GM21619 (cell line): ENCODE results near the gene B4GALNT3.

Experiments used
- ATAC-seq: cut with Tn5 transposase; IDR thresholded peaks from one replicate; pipeline ENCODE4 v1.9.1; 2021; ENCODE audit not compliant: unreplicated experiment

Gene B4GALNT3

DNA sequence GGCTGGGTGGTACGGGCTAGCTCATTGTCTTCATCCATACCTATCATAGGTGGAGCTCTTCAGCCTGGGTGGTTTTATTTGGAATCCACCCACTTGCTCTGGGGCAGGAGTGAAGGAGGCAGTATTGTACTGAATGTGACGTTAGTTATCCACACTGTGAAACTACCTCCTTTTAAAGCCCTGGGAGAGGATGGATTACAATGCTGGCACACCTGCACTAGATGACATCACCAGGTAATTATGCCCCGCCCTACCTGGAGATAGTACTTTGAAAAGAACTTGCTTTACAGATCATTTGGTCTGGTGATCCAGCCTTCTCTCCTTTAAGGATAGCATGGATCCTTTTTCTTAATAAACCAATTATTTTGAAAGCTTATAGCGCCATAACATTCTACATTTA is 78.0 kb downstream of the B4GALNT3 start:
- no peak for ATAC-seq

DNA sequence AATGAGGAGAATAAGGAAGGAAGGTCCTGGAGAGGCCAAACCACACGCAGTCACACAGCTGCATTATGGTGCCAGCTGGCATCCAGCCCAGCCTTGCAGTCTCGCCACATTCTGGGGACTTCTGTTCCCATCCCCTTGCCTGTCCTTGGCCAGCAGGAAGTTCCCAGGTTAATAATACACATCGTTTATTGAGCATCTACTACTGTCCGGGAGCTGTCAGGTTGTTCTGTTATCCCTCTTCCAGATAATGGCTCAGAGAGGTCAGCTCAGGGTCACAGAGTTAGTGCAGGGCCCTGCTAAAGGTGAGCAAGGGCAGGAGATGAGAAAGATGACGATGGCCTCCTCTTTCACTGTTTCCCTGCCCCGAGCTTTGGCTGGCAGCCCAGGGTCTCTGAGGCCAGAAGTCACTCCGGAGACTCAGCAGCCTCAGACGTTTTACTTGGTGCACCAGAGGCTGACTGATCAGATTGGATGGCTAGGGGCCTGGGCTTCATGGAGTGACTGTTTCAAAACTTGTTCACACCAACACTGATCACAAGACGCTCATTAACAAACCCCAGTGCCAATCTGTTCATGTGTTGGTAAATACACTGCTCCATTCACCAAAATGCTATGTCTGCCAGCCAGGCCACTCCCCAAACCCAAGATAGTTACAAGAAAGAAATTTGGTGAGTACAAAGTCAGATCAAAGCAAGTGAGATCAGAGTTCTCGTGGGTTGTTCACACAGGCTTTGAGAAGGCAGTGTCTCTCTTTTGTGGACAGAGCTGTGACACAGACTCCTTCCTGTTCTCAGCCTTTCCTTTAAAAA is 79.2 kb downstream of the B4GALNT3 start:
- no peak for ATAC-seq

GRCh38 chr12:539540-540310 is 80.0 kb downstream of the B4GALNT3 start:
- no peak for ATAC-seq

DNA sequence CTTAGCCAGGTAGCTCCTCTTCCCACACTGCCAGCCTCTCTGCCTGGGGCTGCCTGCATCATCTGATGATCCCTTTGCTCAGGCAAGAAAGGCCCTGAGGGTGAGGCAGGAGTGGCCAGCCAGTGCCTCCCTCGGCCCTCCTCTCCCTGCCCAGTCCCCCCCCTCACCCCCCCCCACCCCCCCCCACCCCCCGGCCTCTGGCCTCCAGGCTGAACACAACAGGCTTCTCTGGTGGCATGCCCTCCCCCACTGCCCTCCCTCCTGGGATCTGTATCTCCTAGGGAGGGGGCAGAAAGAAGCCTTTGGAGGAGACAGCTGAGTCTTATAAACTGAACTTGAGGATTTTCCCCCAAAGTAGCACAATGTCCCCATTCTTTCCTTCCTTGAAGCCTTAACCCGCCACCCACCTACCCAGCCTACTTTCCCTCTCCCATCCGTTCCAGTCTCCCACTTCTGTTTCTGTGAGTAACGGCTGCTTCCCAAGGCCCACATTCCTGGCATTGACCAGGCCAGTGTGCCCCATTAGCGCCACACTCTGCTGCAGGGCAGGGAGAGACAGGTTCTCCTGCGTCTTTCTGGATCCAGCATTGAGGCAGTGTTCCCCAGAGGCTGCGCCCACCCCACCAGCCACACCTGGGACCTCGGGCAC is 82.1 kb downstream of the B4GALNT3 start:
- ATAC-seq: no peak

DNA sequence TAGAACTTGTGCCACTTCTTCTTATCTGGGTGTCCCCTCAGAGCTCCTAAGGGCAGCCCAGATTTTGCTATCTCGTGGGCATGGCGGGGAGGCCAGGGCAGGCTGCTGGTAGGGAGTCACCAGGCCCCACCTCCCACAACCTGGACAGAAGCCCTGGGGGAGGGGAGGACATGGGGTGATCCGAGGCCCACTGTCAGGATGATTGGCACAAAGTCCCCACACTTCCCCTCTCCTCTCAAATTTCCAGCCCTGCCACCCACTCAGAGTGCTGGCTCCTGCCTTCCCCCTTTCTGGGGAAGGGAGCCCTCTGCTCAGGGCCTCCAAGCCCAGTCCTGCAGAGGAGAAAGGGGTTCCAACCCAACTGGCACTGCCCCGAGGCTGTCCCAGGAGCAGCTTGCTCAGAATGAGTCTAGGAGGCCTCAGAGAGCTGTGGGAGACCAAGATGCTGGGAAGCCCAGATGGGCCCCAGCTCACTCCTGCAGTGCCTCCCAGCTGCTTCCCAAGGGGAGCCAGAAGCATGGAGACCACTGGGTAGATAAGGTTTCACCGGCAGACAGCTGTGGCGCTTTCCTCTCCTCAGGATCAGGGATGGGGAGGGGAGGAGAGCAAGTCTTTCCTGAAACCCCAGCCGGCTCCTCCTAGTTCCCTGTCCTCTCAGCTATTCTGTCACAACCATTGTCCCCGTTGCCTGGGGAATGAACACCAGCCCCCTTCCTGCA is 82.8 kb downstream of the B4GALNT3 start:
- no peak for ATAC-seq

- ATAC-seq: no peak
These were observed 83.3 kb downstream of the B4GALNT3 start for GRCh38 chr12:543114-543451.

DNA sequence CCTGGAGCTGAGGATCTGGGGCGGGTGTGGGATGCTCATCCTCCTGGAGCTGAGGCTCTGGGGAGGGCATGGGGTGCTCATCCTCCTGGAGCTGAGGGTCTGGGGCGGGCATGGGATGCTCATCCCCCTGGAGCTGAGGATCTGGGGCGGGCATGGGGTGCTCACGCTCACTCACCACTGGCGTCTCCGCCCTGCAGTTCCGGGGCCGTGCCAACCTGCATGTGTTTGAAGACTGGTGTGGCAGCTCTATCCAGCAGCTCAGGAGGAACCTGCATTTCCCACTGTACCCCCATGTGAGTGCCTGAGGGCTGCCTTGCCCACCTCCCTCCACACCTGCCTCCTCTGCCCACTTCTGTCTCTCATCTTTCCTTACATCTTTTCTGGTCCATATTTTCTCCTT is 84.4 kb downstream of the B4GALNT3 start:
- no peak for ATAC-seq

DNA sequence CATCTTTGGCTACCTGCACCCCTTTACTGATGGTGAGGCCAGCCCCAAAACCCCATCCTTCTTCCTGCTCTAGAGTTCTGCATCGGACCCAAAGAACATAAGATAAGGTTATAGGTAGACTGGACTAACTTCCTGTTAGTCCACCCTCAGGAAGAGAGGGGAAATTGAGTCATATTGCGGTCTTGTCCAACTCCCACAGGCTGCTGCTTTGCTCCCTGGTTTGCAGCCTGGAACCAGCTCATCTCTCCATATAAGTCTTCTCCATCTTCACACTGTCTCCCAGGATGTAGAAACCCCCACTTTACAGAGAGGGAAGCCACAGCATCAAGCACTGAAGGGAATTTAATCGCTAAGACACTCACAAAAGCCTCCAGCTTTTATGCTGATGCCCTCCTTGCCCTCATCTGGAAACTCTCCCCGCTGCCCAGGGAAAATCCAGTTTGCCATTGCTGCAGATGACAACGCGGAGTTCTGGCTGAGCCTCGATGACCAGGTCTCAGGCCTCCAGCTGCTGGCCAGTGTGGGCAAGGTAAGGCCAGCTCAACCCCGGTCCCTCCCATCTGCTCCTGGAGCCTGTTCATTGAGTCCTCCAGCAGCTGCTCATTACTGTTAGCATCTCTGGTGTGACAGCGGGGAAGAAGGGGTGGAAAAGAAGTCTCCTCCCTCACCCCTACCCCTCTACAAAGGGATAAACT is 85.3 kb downstream of the B4GALNT3 start:
- no peak for ATAC-seq

GRCh38 chr12:545835-546234 is 86.1 kb downstream of the B4GALNT3 start:
- ATAC-seq: no peak

GRCh38 chr12:546265-546919 is 86.7 kb downstream of the B4GALNT3 start:
- ATAC-seq: no peak

DNA sequence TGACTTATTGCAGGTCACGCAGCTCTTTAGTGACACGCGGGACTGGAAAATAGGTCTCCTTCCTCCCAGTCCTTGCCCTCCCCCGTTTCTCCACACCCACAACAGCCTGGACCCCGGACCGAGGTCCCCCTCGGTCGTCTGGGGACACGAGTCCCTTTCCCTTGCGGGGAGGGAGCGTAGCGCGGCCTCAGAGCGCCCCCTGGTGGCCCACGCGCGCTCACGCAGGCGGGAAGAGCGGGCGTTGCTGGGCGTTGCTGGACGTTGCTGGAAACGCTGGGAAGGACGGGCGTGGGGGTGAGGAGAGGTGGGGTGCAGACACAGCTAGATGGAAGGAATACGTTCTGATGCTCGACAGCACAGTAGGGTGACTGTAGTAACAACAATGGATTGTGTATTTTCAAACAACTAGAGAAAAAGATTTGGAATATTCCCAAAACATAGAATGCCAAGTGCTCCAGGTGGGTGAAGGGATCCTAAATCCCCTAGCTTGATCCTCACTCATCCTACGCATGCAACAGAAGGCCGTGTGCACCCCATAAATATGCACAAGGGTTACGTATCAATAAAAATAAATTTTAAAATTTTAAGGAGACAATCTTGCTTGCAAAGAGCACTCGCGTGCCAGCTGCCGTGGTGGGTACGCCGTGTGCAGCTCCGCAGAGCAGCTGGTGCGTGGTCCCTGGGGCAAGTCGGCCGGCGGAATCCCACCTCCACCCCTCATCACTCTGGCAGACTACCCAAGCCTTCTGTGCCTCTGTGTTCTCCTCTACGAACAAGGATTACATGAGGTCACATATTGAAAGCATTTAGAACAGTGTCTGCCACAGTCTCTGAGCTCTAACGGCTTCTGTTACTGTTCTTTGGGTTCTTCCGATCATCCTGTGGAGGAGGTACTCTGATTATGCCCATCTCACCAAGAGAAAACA is 87.4 kb downstream of the B4GALNT3 start:
- no peak for ATAC-seq

DNA sequence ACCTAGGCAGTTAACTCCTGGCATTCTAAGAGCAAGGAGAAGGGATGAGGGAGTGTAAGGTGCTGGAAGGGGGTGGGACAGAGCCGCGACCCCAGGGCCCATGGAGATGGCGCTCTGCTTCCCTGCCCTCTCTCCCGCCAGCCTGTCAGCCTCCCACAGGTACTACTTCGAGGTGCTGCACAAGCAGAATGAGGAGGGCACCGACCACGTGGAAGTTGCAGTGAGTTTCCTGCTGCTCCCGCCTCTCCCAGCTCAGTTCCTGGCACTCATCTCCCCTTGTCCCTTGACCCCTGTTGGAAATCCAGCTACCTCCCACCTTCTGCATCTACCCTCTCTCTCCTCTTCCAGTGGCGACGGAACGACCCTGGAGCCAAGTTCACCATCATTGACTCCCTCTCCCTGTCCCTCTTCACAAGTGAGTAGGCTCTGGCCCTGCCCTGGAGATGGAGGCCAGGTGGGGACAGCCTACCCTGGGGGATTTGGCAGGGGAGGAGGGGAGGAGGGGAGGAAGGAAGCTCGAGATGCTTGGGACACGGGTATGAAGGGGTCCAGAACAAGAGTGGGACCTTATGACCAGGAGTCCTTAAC is 88.2 kb downstream of the B4GALNT3 start:
- no peak for ATAC-seq

- no peak for ATAC-seq
These were observed 89.8 kb downstream of the B4GALNT3 start for GRCh38 chr12:549476-550082.

GRCh38 chr12:550473-551260 is 90.9 kb downstream of the B4GALNT3 start:
- ATAC-seq: no peak

GRCh38 chr12:552466-552865 is 92.7 kb downstream of the B4GALNT3 start:
- no peak for ATAC-seq

DNA sequence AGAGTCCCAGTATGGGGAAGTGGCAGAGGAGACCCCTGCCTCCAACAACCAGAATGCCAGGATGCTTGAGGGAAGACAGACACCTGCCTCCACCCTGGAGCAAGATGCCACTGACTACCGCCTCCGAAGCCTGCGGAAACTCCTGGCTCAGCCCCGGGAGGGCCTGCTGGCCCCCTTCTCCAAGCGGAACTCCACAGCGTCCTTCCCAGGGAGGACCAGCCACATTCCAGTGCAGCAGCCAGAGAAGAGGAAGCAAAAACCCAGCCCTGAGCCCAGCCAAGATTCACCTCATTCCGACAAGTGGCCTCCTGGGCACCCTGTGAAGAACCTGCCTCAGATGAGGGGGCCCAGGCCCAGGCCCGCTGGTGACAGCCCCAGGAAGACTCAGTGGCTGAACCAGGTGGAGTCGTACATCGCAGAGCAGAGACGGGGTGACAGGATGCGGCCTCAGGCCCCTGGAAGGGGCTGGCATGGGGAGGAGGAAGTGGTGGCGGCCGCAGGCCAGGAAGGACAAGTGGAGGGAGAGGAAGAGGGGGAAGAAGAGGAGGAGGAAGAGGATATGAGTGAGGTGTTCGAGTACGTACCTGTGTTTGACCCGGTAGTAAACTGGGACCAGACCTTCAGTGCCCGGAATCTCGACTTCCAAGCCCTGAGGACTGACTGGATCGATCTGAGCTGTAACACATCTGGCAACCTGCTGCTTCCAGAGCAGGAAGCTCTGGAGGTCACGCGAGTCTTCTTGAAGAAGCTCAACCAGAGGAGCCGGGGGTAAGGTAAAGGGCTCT is 93.7 kb downstream of the B4GALNT3 start:
- ATAC-seq: no peak

DNA sequence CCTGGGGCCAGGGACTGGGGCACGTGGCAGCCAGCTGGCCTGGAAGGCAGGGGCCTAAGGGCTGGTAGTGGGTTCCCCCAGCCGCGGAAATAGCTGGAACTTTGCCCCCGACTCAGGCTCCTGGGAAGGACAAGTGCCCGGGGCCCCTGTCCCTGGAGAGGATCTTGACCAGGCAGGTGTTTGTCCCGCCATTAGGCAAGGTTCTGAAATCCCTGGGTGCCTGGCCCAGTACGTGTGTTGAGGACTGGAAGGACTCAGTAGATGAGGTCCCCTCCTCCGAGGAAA is 94.2 kb downstream of the B4GALNT3 start:
- ATAC-seq: no peak
